Tibial artery (tissue), 4 donors: Measurements from ENCODE around the gene DENND5B.
"Not testable (repeated sequence)": the region's sequence is repeated elsewhere in the genome, so short reads cannot be mapped to it uniquely, and the experiment has no call there.

Experiments
- DNase-seq, 2 donors: peaks; one replicate each; pipeline ENCODE4 v3.0.0-alpha.2; 2019
- H3K27ac ChIP-seq, 2 donors: fragments of 200-600 bp; sonication (generic) in 1 of 2; 1 replicate in 1 of 2; 2 replicates in 1 of 2; pipeline ENCODE4 v1.5.1; 2018 to 2019; ENCODE audit warnings: mild to moderate bottlenecking in 1 of 2
- H3K27me3 ChIP-seq, 2 donors: fragments of 200-600 bp; sonication (generic) in 1 of 2; one replicate each; pipeline versions ENCODE4 v1.5.1 to v1.6.0; 2016 to 2019
- H3K36me3 ChIP-seq, 3 donors: fragments of 200-600 bp; sonication (generic) in 2 of 3; one replicate each; pipeline ENCODE4 v1.5.1; 2016 to 2019; ENCODE audit warnings: mild to moderate bottlenecking in 2 of 3
- H3K4me1 ChIP-seq, 4 donors: fragments of 200-600 bp; sonication (generic) in 2 of 4; 1 replicate in 3 of 4; 2 replicates in 1 of 4; pipeline ENCODE4 v1.5.1; 2016 to 2019
- H3K4me3 ChIP-seq, 2 donors: fragments of 200-600 bp; sonication (generic) in 1 of 2; 1 replicate in 1 of 2; 2 replicates in 1 of 2; pipeline ENCODE4 v1.5.1; 2018 to 2019; ENCODE audit warnings: mild to moderate bottlenecking in 2 of 2
- H3K9me3 ChIP-seq, 3 donors: fragments of 200-600 bp; sonication (generic) in 1 of 3; one replicate each; pipeline ENCODE4 v1.5.1; 2016 to 2019
- intact Hi-C: fragments of 100-400 bp; cut with DNase I; formaldehyde crosslinking; loops from one replicate; pipeline ENCODE4 v1.15.0; 2023; ENCODE audit warnings: low total_unique reads
- TF ChIP-seq, protein P1 (sequence below), 2 experiments: fragments of 200-600 bp in 1 of 2; fragments of 450-650 bp in 1 of 2; IDR thresholded peaks; one replicate each; pipeline ENCODE4 v1.5.1; 2017 to 2019; ENCODE audit warnings: antibody characterized with exemption in 2 of 2, mild to moderate bottlenecking in 1 of 2, moderate library complexity in 1 of 2

The DENND5B gene

DNA sequence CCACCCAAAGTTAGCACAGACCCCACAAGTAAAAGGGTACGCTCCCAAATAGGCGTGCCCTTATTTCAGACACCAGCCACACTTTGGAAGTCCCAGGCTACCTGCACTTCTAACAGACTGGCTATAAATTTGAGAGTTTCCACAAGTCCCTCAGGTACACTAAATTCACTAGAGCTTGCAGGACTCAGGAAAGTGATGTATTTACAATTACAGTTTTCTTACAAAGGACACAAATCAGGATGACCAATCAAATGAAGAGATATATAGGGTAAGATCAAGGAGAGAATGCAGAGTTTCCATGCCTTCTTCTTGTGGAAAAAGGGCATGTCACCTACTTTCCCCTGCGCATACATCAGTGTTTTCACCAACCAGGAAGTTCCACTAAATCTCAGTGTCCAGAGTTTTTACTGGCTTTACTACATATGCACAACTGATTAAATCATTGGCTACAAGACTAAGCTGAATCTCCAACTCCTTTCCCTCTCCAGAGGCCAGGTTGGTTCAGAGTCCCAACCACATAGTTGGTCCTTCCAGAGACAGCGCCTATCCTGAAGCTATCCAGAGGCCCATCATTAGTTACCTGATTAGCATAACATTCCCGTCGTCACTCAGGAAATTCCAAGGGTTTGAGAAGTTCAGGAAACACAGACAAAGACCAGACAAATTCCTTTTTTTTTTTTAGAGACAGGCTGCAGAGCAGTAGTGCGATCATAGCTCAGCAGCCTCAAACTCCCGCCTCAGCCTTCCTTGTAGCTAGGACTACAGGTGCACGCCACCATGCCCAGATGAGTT lies 84.2 kb downstream of the DENND5B start:
- Histone ChIP-seq H3K27me3 (no peaks in the 10 kb centered on the region), H3K4me1 (peaks cover 0 to 38% (median 13%) of the 10 kb centered on the region in 4 donors), H3K36me3 (no peaks in the 10 kb centered on the region), H3K27ac (no peak overlapping the region), H3K4me3 (no peak overlapping the region), H3K9me3 (peaks cover 0 to 6% (median 0%) of the 10 kb centered on the region in 3 donors)
- no peak for DNase-seq
- intact Hi-C loops: no loop called here
- TF ChIP-seq, protein P1, sequence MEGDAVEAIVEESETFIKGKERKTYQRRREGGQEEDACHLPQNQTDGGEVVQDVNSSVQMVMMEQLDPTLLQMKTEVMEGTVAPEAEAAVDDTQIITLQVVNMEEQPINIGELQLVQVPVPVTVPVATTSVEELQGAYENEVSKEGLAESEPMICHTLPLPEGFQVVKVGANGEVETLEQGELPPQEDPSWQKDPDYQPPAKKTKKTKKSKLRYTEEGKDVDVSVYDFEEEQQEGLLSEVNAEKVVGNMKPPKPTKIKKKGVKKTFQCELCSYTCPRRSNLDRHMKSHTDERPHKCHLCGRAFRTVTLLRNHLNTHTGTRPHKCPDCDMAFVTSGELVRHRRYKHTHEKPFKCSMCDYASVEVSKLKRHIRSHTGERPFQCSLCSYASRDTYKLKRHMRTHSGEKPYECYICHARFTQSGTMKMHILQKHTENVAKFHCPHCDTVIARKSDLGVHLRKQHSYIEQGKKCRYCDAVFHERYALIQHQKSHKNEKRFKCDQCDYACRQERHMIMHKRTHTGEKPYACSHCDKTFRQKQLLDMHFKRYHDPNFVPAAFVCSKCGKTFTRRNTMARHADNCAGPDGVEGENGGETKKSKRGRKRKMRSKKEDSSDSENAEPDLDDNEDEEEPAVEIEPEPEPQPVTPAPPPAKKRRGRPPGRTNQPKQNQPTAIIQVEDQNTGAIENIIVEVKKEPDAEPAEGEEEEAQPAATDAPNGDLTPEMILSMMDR (IDR thresholded peaks at IDR 0.05): no peak

DNA sequence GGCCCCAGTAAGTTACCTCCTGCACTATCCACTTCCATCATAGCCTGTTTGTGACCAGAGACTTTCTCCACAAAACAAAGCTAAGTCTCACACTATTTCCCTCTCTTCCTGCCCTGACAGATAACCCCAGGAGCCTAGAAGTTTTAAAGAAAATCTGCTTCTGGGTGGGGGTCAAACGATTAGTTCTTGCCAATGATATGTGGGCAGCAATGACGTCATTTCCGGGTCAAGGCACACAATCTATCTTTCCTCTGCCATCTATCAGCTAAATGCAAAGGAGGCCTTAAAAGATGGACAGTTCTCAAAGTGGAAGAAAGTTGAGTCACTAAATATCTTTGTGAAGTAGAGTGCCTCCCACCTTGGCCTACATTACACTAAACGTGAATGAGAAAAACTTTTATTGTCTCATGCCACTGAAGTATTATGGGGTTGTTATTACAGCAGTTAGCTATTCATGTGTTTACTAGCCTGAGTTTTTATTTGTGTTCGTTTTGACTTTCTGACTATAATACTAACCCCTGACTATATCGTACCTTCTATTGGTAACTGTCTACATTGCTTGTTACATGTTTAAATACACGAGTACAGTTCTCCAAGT lies 86.2 kb downstream of the DENND5B start:
- DNase-seq: no peak
- TF ChIP-seq, protein P1 (IDR thresholded peaks at IDR 0.05): no peak
- no peak overlapping the region for H3K27ac ChIP-seq
- H3K27me3 ChIP-seq: no peaks in the 10 kb centered on the region
- intact Hi-C loops: no loop called here
- peaks cover 0 to 6% (median 0%) of the 10 kb centered on the region in 3 donors for H3K9me3 ChIP-seq
- no peaks in the 10 kb centered on the region for H3K36me3 ChIP-seq
- H3K4me3 ChIP-seq: no peak overlapping the region
- H3K4me1 ChIP-seq: peaks cover 0 to 29% (median 10%) of the 10 kb centered on the region in 4 donors

DNA sequence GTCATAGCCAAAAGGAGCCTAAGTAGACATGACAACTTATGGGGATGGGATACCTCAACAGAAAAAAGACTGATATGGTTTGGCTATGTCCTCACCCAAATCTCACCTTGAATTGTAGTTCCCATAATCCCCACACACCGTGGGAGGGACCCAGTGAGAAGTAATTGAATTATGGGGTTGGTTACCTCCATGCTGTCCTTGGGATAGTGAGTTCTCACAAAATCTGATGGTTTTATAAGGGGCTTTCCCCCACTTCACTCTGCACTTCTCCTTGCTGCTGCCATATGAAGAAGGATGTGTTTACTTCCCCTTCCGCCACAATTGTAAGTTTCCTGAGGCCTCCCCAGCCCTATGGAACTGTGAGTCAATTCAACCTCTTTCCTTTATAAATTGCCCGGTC lies 89.9 kb downstream of the DENND5B start:
- H3K27ac ChIP-seq, H3K4me3 ChIP-seq, intact Hi-C loops, H3K36me3 ChIP-seq, H3K27me3 ChIP-seq, DNase-seq, H3K9me3 ChIP-seq: not testable (repeated sequence)
- peaks cover 0 to 21% (median 3%) of the 10 kb centered on the region in 4 donors for H3K4me1 ChIP-seq

DNA sequence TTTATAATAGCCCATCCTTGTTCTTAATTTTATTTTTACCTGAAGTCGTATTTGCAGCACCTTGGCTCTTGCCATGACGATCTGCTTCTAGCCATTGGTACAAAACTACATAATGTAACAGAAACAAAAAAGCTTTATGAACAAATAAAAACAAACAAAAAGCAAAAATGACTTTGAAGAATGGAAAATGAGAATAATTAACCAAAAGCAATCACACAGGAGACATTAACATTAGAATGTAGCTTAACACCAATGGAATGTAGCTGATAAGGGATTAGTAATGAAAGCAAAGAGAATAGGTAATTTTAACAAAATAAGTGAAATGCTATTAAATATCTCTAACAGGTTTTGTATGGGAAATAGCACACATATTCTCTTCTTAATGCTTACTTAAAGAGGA lies 91.4 kb downstream of the DENND5B start:
- TF ChIP-seq, protein P1 (IDR thresholded peaks at IDR 0.05): no peak
- Histone ChIP-seq H3K27ac (no peak overlapping the region), H3K4me3 (no peak overlapping the region), H3K4me1 (peaks cover 0 to 23% (median 4%) of the 10 kb centered on the region in 4 donors), H3K36me3 (peaks cover 0 to 2% (median 0%) of the 10 kb centered on the region in 3 donors), H3K9me3 (no peaks in the 10 kb centered on the region), H3K27me3 (no peaks in the 10 kb centered on the region)
- DNase-seq: no peak
- intact Hi-C loops: no loop called here

DNA sequence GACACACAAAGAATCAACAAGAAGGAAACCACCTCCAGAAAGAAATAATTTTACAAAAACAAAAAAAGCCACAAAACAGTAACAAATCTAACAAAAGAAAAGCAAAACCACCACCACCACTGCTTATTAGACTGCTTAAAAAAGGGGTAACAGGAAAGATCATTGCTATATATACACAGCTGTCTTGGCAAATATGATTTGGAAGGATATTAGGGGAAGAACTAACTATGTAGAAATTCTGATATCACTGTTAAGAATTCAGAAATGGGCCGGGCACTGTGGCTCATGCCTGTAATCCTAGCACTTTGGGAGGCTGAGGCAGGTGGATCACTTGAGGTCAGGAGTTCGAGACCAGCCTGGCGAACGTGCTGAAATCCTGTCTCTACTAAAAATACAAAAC lies 92.5 kb downstream of the DENND5B start:
- peaks cover 0 to 26% (median 5%) of the 10 kb centered on the region in 4 donors for H3K4me1 ChIP-seq
- peak overlapping the region in 1 of 2 donors; percentile 32 for H3K27ac ChIP-seq
- H3K4me3 ChIP-seq: no peak overlapping the region
- no peaks in the 10 kb centered on the region for H3K27me3 ChIP-seq
- H3K9me3 ChIP-seq: no peaks in the 10 kb centered on the region
- TF ChIP-seq, protein P1 (IDR thresholded peaks at IDR 0.05): no peak
- intact Hi-C loops: no loop called here
- no peak for DNase-seq
- H3K36me3 ChIP-seq: peaks cover 0 to 5% (median 0%) of the 10 kb centered on the region in 3 donors

DNA sequence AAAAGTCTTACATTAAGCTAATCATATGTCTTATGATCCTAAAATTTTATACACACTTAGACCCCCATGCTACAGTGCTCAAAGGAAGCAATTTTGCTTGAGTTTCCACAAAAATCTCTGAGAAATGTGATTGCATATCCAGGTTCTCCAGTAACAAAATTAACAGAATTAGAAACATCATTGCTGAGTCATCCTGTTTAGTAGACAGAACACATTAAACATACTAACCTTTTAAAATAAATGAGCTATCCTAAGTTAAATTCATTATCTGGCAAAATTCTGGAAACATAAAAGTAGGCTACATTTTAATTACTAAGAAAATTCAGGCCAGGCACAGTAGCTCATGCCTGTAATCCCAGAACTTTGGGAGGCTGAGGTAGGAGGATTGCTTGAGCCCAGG lies 94.7 kb downstream of the DENND5B start:
- no peaks in the 10 kb centered on the region for H3K9me3 ChIP-seq
- DNase-seq: no peak
- no peaks in the 10 kb centered on the region for H3K27me3 ChIP-seq
- peaks cover 0 to 5% (median 0%) of the 10 kb centered on the region in 3 donors for H3K36me3 ChIP-seq
- intact Hi-C loops: no loop called here
- H3K4me3 ChIP-seq: no peak overlapping the region
- H3K4me1 ChIP-seq: peaks cover 0 to 47% (median 22%) of the 10 kb centered on the region in 4 donors
- TF ChIP-seq, protein P1 (IDR thresholded peaks at IDR 0.05): no peak
- peak overlapping the region in 1 of 2 donors; percentile 53 for H3K27ac ChIP-seq
